Activated CD4-positive, alpha-beta memory T cell treated with anti-CD3 and anti-CD28 coated beads for 36 hours (primary cell): ENCODE measurements around the gene TRIM47. TPM values are rescaled to one million over a fixed set of nuclear protein-coding genes. Genes with fewer than 3 reads are reported as not detected.
A peak's percentile ranks its signal among the peaks of the same experiment; 100 is the strongest.

Experiments
- CTCF ChIA-PET: fragments of 350-600 bp; sonication (Branson Sonifier 250); formaldehyde crosslinking; loops from one replicate; lab custom pipeline; 2021; ENCODE audit warnings: antibody characterized with exemption, inconsistent platforms; lab: Charles Lee
- POLR2A ChIA-PET: fragments of 350-600 bp; sonication (Branson Sonifier 250); formaldehyde crosslinking; loops from one replicate; lab custom pipeline; 2021; ENCODE audit warnings: antibody characterized with exemption; lab: Charles Lee
- DNase-seq: peaks from one replicate; pipeline ENCODE4 v3.0.0-alpha.2; 2020
- H3K27ac Mint-ChIP-seq: one replicate; pipeline ENCODE4 v1.8.0; 2021; ENCODE audit warnings: mixed read lengths
- H3K27me3 Mint-ChIP-seq: one replicate; pipeline ENCODE4 v1.8.0; 2021; ENCODE audit warnings: mixed read lengths
- H3K36me3 Mint-ChIP-seq: one replicate; pipeline ENCODE4 v1.8.0; 2021; ENCODE audit warnings: mixed read lengths
- H3K4me1 Mint-ChIP-seq: one replicate; pipeline ENCODE4 v1.8.0; 2021; ENCODE audit warnings: low read depth, mixed read lengths
- H3K4me3 Mint-ChIP-seq: one replicate; pipeline ENCODE4 v1.8.0; 2021; ENCODE audit warnings: mild to moderate bottlenecking, mixed read lengths
- H3K9me3 Mint-ChIP-seq: one replicate; pipeline ENCODE4 v1.8.0; 2021; ENCODE audit warnings: mixed read lengths
- intact Hi-C: fragments of 100-400 bp; cut with micrococcal nuclease; formaldehyde crosslinking; loops from one replicate; pipeline ENCODE4 v1.15.1; 2023
- total RNA-seq, 2 experiments: library from RNA; stranded (reverse); gene quantifications; one replicate each; pipeline ENCODE4 v1.2.3, GENCODE V29; 2021

Gene TRIM47
- total RNA-seq, 2 experiments from 2014 or later = 18.5 to 19.5 TPM

GRCh38 chr17:75896415-75897159 lies 18.2 kb upstream of the TRIM47 start, which contains the start of gene TRIM65:
Gene TRIM65, minus strand, starts transcription at chr17:75896951. Its CDS starts 14 bp downstream, at chr17:75896937.
- ChIA-PET POLR2A (interaction anchor here (0.8 to 2.7 kb wide), 12 partner anchors 9 to 383 kb away, joined by 3 to 13 read pairs (median 6); partner anchors contain the start of genes CDK3, MRPL38, TRIM47 and UNC13D), CTCF (interaction anchor here (0.5 to 3.3 kb wide), 25 partner anchors 8 to 383 kb away, joined by 3 to 16 read pairs (median 4); partner anchors contain the start of genes CDK3, MRPL38, TRIM47 and TSEN54)
- Mint-ChIP-seq H3K4me3 (peak within 1 kb of the TSS; percentile 84), H3K27me3 (no peaks in the 10 kb centered on the region), H3K4me1 (peaks cover 24% of the 10 kb centered on the region), H3K36me3 (peaks cover 10% of the 10 kb centered on the region), H3K9me3 (no peaks in the 10 kb centered on the region), H3K27ac (peak within 1 kb of the TSS; percentile 72)
- peak; percentile 87 for DNase-seq
- intact Hi-C loops = loop anchor here (2.0 to 5.0 kb wide), 4 partner anchors 20 to 176 kb away; partner anchors contain the start of genes GALR2, SRP68, UNK and WBP2

GRCh38 chr17:75895370-75896155 lies 17.2 kb upstream of the TRIM47 start:
- H3K36me3 Mint-ChIP-seq = peaks cover 7% of the 10 kb centered on the region
- peaks cover 24% of the 10 kb centered on the region for H3K4me1 Mint-ChIP-seq
- CTCF ChIA-PET = interaction anchor here (0.8 to 3.3 kb wide), 22 partner anchors 7 to 384 kb away, joined by 3 to 16 read pairs (median 5); partner anchors contain the start of genes MRPL38, TRIM47, TSEN54 and WBP2
- POLR2A ChIA-PET = interaction anchor here (0.7 to 2.7 kb wide), 11 partner anchors 10 to 385 kb away, joined by 3 to 13 read pairs (median 6); partner anchors contain the start of genes CDK3, MRPL38, TRIM47 and UNC13D
- H3K27ac Mint-ChIP-seq = peak overlapping the region; percentile 72
- H3K27me3 Mint-ChIP-seq = no peaks in the 10 kb centered on the region
- no peak for DNase-seq
- intact Hi-C loops = loop anchor here (2.0 to 5.0 kb wide), 5 partner anchors 19 to 177 kb away; partner anchors contain the start of genes GALR2, SRP68, UNK and WBP2
- H3K9me3 Mint-ChIP-seq = no peaks in the 10 kb centered on the region
- peak overlapping the region; percentile 84 for H3K4me3 Mint-ChIP-seq

GRCh38 chr17:75894049-75894733 lies 15.8 kb upstream of the TRIM47 start:
- no peaks in the 10 kb centered on the region for H3K27me3 Mint-ChIP-seq
- ChIA-PET POLR2A (no interaction called here), CTCF (interaction anchor here (1.3 to 3.3 kb wide), 4 partner anchors 12 to 141 kb away, joined by 5 to 16 read pairs (median 10); partner anchors contain the start of genes MRPL38 and TRIM47)
- DNase-seq = no peak
- no peak overlapping the region for H3K4me3 Mint-ChIP-seq
- intact Hi-C loops = loop anchor here (2.0 kb wide), 1 partner anchor 29 kb away; no protein-coding TSS in a partner anchor
- peaks cover 24% of the 10 kb centered on the region for H3K4me1 Mint-ChIP-seq
- H3K9me3 Mint-ChIP-seq = no peaks in the 10 kb centered on the region
- peaks cover 7% of the 10 kb centered on the region for H3K36me3 Mint-ChIP-seq
- H3K27ac Mint-ChIP-seq = peak overlapping the region; percentile 18

GRCh38 chr17:75893305-75894048 lies 15.1 kb upstream of the TRIM47 start:
- H3K36me3 Mint-ChIP-seq = no peaks in the 10 kb centered on the region
- peaks cover 24% of the 10 kb centered on the region for H3K4me1 Mint-ChIP-seq
- H3K4me3 Mint-ChIP-seq = no peak overlapping the region
- intact Hi-C loops = loop anchor here (2.0 kb wide), 1 partner anchor 29 kb away; no protein-coding TSS in a partner anchor
- H3K27me3 Mint-ChIP-seq = no peaks in the 10 kb centered on the region
- CTCF ChIA-PET = interaction anchor here (0.5 to 3.3 kb wide), 4 partner anchors 12 to 28 kb away, joined by 3 to 16 read pairs (median 4); partner anchors contain the start of genes MRPL38 and TRIM47
- POLR2A ChIA-PET = interaction anchor here (1.1 kb wide), 2 partner anchors 15 to 57 kb away, joined by 3 to 4 read pairs; partner anchors contain the start of gene TRIM47
- no peak for DNase-seq
- no peaks in the 10 kb centered on the region for H3K9me3 Mint-ChIP-seq
- peak overlapping the region; percentile 18 for H3K27ac Mint-ChIP-seq

GRCh38 chr17:75892556-75893224 lies 14.3 kb upstream of the TRIM47 start:
- POLR2A ChIA-PET = interaction anchor here (1.1 kb wide), 2 partner anchors 14 to 56 kb away, joined by 3 to 4 read pairs; partner anchors contain the start of gene TRIM47
- no peaks in the 10 kb centered on the region for H3K36me3 Mint-ChIP-seq
- no peak overlapping the region for H3K27ac Mint-ChIP-seq
- H3K27me3 Mint-ChIP-seq = no peaks in the 10 kb centered on the region
- H3K4me1 Mint-ChIP-seq = peaks cover 24% of the 10 kb centered on the region
- DNase-seq = no peak
- H3K4me3 Mint-ChIP-seq = no peak overlapping the region
- H3K9me3 Mint-ChIP-seq = no peaks in the 10 kb centered on the region
- intact Hi-C loops = no loop called here
- CTCF ChIA-PET = interaction anchor here (0.5 to 1.1 kb wide), 4 partner anchors 13 to 28 kb away, joined by 3 to 5 read pairs (median 3); partner anchors contain the start of gene TRIM47

- no peaks in the 10 kb centered on the region for H3K27me3 Mint-ChIP-seq
- H3K9me3 Mint-ChIP-seq = no peaks in the 10 kb centered on the region
- peaks cover 20% of the 10 kb centered on the region for H3K4me1 Mint-ChIP-seq
- no peak for DNase-seq
- H3K4me3 Mint-ChIP-seq = no peak overlapping the region
- H3K36me3 Mint-ChIP-seq = no peaks in the 10 kb centered on the region
- intact Hi-C loops = no loop called here
- ChIA-PET POLR2A (interaction anchor here (1.1 kb wide), 2 partner anchors 13 to 56 kb away, joined by 3 to 4 read pairs; partner anchors contain the start of gene TRIM47), CTCF (interaction anchor here (1.0 to 1.1 kb wide), 2 partner anchors 14 to 16 kb away, joined by 3 read pairs; no protein-coding TSS in a partner anchor)
- no peak overlapping the region for H3K27ac Mint-ChIP-seq
Observed at GRCh38 chr17:75891605-75892555, 13.5 kb upstream of the TRIM47 start.

GRCh38 chr17:75891022-75891604 lies 12.7 kb upstream of the TRIM47 start:
- ChIA-PET CTCF (interaction anchor here (1.0 kb wide), 1 partner anchor 12 kb away, joined by 3 read pairs; no protein-coding TSS in a partner anchor), POLR2A (no interaction called here)
- DNase-seq = no peak
- Mint-ChIP-seq H3K9me3 (no peaks in the 10 kb centered on the region), H3K4me3 (no peak overlapping the region), H3K4me1 (peaks cover 20% of the 10 kb centered on the region), H3K27ac (no peak overlapping the region), H3K27me3 (no peaks in the 10 kb centered on the region), H3K36me3 (no peaks in the 10 kb centered on the region)
- intact Hi-C loops = no loop called here

GRCh38 chr17:75889454-75889853 lies 11.1 kb upstream of the TRIM47 start:
- ChIA-PET CTCF (interaction anchor here (1.0 to 1.4 kb wide), 4 partner anchors 10 to 29 kb away, joined by 3 to 5 read pairs (median 3); partner anchors contain the start of gene MRPL38), POLR2A (interaction anchor here (0.9 to 1.4 kb wide), 2 partner anchors 14 to 30 kb away, joined by 4 read pairs; no protein-coding TSS in a partner anchor)
- peaks cover 9% of the 10 kb centered on the region for H3K4me1 Mint-ChIP-seq
- no peak for DNase-seq
- no peak overlapping the region for H3K27ac Mint-ChIP-seq
- intact Hi-C loops = no loop called here
- no peaks in the 10 kb centered on the region for H3K27me3 Mint-ChIP-seq
- H3K4me3 Mint-ChIP-seq = no peak overlapping the region
- no peaks in the 10 kb centered on the region for H3K36me3 Mint-ChIP-seq
- no peaks in the 10 kb centered on the region for H3K9me3 Mint-ChIP-seq

- H3K27me3 Mint-ChIP-seq = no peaks in the 10 kb centered on the region
- intact Hi-C loops = no loop called here
- no peak for DNase-seq
- H3K27ac Mint-ChIP-seq = no peak overlapping the region
- no peaks in the 10 kb centered on the region for H3K4me1 Mint-ChIP-seq
- ChIA-PET POLR2A (no interaction called here), CTCF (interaction anchor here (0.8 to 1.4 kb wide), 3 partner anchors 8 to 12 kb away, joined by 3 read pairs; partner anchors contain the start of gene TRIM65)
- no peak overlapping the region for H3K4me3 Mint-ChIP-seq
- no peaks in the 10 kb centered on the region for H3K36me3 Mint-ChIP-seq
- H3K9me3 Mint-ChIP-seq = no peaks in the 10 kb centered on the region
Observed at GRCh38 chr17:75888484-75888883, 10.1 kb upstream of the TRIM47 start.
